Left hindlimb (tissue), 1 donor: Measurements from ENCODE around the gene NEB.
"Not testable (repeated sequence)": the region's sequence is repeated elsewhere in the genome, so short reads cannot be mapped to it uniquely, and the experiment has no call there.

Experiments used
- DNase-seq: peaks from one replicate; pipeline ENCODE4 v3.0.0-alpha.2; 2018

Gene NEB

DNA sequence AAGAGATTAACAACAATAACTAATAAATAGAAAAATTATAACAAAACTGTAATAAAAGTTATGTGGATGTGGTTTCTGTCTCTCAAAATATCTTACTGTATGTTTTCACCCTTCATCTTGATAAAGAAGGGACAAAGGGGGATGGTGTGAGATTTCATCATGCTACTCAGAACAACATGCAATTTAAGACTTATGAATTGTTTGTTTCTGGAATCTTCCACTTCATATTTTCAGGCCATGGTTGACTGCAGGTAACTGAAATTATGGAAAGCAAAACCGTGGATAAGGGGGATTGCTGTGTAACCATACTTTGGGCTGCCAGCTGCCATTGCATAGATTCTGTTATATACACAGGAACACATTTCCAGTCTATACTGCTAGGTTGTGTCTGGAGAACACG lies 45.6 kb downstream of the NEB start:
- DNase-seq, result no peak

DNA sequence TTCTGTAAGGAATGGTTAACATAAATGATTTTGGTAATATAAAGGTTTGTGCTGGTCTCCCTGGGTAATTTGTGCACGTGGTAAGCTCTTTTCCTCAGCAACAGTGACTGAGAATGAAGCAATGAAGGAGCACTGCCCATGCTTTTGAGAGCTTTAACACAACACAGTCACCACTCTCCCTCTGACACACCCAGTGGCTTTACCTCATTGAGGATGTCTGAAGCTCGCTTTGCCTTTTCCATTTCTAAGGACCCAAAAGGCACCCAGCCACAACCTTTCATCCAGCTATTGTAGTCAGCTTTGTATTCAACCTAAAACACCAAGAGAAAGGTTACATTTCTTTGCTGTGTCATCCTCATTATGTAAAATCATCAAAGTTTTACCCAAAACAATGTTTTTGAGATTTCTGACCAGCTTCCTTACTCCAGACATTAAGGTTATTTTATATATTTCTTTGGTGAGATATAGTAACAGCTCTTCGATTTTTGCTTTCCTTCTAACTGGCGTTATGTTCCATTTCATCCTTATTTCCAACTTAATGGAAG lies 51.7 kb downstream of the NEB start:
- no peak for DNase-seq

DNA sequence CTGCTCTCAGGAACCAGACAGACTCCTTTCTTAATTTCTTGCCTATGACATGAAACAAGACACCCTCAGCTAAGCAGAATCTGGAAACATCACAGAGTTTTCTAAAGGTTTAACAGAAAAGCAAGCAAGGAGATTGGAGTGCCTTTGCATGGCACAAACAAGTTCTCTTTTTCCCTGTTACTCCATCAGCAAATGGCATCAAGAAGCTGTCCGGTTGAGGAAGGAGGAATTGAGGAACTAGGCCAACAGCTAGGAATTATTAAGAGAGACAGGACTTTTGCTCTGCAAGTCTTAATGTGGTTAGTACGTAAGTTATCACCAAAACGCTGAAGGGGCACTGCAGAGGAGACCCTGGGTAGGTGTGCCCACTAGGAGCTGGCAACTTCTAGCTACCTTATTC lies 53.2 kb downstream of the NEB start:
- no peak for DNase-seq

DNA sequence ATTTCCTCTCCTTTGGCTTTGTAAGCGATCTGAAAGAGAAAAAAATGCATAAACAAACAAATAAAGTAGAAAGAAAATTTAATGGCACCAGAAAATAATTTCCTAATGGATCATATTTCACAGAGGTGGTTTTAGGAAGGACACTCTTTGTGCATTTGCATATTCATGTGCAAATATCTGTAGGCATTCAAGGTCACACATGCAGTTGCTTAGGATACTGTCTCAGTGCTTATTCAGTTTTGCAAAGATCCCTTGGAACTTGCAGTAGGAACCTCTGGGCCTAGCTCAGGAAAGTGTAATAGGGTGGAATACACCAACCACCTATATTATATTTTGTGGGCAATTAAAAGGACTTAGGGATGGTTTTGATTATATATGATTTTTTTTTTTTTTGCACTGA lies 54.3 kb downstream of the NEB start:
- DNase-seq, result no peak

DNA sequence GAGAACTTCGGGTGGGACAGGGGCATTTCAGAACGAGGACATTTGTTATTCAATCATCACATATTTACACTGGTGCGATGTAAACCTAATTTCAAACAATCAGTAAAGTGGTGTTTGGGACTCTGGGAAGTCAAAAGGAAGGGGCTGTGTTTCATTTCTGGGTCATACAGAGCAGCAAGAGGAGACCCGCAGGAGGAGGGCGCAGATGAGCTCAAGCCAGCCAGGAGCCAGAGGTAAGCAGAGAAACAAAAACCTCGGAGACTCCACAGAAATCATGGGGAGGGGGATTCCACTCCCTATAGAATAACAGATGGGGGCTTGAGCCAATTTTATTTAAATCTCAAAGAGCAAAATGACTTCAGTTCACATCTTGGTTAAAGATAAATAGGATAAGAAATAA lies 55.4 kb downstream of the NEB start:
- no peak for DNase-seq

DNA sequence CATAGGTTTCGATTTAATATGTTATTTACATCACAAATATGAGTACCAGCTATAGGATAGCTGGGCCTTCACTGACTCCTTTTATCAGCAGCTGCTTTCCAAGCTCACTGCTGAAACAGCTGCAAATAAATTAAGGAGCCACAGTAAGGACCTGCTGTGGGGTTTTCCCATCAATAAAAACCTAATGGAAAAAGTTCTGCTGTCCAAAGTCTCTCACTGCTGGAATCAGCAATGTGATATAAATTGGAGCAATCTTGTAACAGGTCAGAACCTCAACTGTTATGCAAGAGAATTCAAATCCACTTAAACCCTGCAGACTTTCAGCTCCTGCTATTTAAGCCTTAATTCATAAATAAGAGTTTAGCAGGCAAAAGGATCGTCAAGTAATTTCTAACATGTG lies 61.3 kb downstream of the NEB start:
- no peak for DNase-seq

DNA sequence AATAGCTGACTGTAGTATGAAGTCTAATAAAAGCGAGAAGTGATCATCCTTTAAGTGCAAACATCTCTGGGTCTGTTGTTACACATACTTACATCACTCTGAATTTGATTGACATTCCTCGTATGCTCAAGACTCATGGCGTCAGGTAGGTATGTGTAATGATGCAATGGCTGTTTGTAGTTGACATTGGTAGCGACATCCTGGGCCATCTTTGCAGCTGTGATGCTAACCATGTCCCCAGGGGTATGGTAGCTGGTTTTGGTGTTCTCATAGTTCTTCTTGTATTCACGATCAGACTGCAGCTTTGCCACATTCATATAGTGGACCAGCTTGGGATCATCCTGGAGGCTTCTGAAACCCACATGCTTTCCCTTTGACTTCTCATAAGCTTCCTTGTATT lies 62.0 kb downstream of the NEB start:
- no peak for DNase-seq

DNA sequence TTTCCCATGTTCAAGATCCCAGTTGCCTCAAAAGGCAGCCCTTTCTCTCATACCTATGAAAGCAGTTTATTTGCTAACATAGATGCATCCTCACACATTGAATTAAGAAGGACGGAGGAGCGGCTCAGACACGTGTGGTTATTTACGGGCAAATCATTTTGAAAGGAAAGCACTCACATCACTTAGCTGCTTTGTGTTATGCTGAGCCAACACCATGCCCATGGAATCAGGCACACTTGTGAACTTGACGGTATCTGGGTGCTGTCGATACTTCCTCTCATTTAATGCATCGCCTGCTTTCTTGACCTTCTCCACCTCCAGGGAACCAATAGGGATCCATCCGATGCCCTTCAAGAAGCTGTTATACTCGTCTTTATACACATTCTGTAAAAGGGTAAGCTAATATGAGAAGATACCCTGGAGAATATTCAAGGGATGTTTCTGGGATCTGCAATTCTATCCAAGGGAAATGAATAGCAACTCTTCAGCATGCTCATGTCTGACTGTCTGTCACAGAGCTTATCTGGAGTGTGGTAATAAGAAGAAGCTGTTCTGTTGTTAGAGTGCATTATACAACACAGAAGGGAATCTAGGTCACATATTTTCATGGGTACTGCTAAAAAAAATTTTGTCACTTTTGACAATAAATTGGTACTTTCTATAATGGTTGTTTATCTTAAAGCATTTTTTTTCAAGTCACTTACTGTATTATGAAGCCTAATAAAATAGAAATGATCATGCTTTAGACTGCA lies 63.3 kb downstream of the NEB start:
- no peak for DNase-seq

DNA sequence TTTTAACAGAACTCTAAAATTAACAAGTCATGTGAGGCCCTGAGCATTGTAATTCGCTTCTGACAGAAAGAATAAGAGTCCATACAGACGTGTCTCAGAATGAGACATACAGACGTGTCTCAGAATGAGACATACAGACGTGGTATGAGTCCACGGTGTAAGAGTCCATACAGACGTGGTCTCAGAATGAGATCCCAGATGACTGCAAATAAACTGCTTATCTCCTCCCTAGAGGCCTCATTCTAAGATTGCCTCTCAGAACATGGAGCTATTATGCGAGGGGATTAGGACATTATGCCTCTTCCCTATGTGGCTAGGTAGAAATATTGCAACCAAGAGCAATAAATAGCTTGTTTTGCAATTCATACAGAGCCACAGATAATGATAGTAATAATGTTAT lies 63.9 kb downstream of the NEB start:
- DNase-seq, result no peak

DNA sequence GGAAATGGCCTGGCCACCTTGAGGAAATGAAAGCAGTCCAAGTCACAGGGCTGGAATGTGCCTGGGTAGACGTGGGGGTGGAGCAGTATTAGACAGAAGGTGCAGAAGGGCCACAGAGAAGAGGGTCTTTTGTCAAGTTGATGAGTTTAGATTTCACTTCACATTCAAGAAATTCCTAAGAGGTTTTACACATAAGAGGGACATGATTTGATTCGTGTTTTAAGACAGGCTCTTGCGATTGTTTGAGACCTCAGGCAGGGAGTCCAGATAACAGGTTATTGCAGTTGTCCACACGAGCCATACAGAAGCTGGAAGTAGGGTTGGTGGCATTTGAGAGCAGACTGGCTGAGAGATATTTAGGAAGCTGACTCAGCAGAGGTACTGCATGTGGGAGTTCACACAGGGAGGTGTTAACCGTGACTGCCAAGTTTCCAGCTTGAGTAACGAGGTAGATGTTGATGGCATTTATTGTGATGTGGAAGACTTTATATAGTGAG lies 64.6 kb downstream of the NEB start:
- DNase-seq, result no peak

DNA sequence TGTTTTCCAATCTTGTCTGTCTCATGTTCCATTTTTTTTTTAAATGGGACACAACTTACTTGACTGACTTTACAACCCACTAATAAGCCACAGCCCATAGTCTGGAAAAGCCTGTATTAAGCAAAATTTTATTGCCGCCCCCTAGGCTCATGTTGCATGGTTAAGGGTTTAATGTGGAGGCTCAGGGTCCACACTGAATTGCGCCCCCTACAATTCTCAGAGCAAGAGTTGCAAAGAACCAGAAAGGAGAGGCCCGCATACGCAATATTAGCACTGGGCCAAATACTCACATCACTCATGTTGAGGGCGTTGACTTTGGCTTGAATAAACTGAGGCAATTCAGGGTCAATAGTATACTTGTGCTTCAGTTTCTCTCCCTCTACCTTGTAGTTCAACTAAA lies 65.5 kb downstream of the NEB start:
- DNase-seq, result no peak

DNA sequence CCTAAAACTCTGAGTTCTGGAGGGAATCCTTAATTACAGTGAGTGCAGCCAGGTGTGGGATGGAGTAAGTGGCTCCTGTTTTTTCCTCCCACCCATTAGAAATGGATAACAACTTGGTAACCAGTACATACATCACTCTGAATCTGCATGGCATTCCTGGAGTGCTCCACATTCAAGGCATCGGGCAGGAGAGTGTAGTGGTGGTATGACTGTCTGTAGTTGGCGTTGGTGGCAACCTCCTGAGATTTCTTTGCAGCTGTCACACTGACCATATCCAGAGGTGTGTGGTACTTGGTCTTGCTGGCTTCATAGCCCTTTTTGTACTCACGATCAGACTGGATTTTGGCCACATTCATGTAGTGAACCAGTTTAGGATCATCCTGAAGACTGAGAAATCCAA lies 68.3 kb downstream of the NEB start:
- DNase-seq, result no peak

DNA sequence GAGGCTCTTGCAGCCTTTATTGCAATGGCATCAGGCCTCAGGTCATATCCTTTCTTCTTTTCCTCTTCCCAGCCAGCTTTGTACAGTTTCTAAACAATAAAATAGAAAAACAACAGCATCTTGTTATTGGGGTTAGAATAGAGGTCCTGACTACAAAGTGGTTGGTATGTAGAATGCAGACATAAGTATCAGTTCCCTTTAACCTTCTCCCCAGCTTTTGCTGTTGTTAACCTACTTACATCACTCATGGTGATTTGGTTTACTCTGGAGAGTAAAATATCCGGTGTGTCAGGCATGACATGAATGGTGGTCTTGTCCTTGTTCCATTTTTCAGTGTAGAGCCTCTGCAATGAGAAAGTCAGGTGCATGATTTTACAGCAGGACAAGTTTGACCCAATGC lies 69.8 kb downstream of the NEB start:
- DNase-seq, result no peak

DNA sequence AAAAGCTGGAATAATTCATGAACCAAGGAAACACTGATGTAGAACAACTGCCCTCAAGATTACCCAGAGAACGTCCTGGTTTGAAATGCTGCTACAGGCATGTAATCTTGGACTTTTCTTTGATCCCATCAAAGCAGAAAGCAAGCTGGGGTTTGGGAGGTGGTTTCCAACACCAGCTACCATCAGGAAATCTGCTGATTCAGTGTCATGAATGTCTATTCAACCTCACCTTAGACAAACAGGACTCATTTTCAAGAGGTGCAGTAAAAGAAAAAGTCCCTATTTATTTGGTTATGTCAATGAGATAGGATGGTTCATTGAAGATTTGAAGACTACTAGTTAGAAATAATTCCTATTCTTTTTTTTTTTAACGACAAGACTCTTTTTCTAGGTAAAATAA lies 72.7 kb downstream of the NEB start:
- DNase-seq, result no peak

DNA sequence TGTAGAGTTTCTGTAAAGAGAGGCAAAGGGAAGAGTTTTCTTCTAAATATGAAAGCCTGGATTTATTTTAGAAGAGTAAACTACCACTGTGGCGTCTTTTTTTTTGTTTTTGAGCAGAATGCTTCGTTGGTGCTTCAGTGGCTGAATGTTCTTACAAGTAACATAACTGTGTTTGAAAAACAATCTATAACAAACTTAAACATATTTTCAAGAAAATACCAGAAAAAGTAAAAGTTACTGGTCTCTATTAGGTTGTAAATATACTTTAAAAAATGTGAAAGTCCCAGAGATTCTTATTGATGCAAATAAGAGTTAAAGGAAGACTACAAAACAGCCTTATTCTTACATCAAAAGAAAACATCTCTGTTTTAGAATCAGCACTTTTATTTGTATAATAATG lies 76.2 kb downstream of the NEB start:
- no peak for DNase-seq

DNA sequence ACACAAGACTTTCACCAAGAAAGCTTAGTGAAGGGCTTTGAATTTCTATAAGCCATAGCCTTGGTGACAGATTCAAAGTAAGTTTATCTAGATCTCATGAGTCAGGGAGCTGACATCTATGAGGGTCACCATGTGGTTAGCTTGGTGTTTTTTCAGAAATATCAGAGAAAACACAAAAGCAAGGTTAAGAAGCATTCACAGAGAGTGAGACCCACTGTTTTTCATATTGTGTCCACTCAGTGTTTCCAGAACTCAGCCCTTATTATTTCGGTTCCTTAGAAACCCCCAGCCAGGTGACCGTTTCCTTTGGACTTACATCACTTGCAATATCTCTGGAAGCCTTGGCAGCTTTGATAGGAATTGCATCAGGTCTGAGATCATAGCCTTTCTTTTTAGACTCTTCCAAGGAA lies 76.6 kb downstream of the NEB start:
- DNase-seq, result no peak

DNA sequence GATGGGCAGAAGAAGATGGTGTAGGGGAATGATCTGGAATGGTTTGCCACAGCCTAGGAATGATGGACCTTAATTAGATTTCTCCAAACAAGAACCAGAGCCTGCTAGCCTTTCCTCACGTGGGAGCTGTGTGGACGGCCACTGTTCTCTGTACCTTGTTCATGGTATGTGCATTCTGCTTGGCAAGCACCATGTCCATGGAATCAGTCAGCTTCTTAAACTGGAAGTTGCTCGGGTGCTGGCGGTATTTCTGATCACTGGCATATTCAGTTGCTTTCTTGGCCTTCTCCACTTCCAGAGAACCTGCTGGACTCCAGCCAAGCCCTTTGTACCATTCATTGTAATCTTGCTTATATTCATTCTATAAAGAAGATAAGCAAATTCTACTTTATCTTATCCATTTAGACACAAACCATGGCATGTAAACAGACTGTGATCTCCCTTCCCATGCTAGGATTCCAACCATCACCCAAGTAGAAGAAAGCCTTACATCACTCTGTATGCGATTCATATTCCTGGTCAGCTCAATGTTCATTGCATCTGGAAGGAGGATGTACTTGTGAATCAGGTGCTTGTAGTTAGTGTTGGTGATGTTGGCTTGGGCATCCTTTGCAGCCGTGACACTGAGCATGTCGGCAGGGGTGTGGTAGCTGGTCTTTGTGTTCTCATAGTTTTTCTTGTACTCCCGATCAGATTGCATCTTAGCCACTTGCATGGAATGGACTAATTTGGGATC lies 78.4 kb downstream of the NEB start:
- no peak for DNase-seq

DNA sequence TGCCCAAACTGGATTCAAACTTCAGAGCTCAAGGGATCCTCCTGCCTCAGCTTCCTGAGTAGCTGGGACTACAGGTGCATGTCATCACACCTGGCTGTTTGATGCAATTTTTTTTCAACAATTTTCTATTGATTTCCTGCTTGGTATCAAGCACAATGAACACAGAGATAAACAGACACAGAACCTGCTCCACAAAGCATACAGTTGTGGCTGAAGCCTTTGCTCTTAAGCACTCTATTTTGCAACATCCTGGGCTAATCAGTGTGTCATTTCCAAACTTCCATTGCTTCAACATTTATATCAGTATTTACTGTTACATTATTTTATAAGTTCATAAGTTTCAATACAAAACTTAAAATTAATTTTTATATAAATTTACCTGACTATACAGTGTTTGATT lies 79.4 kb downstream of the NEB start:
- no peak for DNase-seq

DNA sequence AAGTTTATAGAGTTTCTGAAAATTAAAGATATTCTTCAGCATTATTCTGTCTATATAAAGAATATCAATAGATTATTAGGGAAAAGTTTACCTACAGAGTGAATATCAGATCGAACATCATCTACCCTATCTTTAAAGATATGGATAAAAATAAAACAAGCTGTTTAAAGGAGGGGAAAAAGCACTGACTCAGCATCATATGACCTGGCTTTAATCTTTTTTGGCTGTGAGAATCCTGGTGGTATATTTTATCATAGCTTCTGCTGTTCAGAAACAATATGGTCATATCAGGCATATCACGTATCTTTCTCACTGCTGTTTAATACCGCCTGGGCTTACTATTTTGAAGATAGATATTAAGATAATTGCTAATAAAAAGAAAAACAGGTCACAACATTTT lies 80.2 kb downstream of the NEB start:
- no peak for DNase-seq

DNA sequence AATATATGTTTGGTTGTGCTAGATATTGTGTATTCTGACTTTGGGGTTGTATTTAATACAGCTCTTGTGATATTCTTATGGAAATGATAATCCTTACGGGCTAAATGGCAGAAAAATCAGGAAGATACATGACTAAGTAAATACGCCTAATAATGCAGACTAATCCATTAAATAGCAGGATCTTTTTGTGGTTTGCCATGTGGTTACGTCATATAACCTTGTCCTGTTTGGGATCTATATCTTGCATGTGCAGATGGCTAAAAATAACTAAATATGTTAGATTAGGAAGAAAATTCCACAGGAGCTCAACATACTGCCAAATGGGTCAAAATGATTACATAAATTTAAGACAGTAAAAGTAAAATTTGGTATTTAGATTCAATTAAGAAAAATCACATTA lies 83.0 kb downstream of the NEB start:
- DNase-seq, result no peak

DNA sequence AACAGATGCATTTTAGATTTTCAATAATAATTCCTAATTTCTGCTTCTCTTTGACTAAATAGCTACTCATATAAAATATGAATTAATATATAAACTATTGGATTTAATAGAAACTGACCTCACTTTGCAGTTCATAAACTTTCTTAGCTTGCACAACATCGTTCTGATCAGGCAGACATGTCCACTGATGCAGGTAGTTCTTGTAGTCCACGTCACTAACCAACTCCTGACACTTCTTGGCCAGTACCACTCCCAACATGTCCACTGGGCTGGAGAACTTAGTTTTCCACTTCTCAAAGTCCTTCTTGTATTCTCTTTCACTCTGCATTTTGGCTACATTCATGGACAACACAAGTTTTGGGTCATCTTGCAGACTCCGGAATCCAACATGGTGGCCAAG lies 83.8 kb downstream of the NEB start:
- DNase-seq, result no peak

DNA sequence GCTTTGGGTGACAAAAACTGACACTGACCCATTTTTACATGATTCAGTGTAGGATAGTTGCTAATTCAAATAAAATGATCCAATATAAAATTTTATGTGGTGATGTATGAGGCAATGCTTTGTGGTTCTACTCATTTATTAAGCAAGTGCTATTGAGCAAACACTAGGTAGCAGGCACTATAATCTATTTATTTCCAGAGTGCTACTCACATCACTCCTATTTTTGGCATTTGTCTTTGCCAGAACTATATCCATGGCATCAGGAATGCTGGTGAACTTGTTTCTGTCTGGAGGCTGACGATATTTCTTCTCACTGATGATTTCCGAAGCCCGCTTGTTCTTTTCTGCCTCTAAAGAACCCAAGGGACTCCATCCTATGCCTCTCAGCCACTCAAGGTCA lies 84.3 kb downstream of the NEB start:
- DNase-seq, result no peak

DNA sequence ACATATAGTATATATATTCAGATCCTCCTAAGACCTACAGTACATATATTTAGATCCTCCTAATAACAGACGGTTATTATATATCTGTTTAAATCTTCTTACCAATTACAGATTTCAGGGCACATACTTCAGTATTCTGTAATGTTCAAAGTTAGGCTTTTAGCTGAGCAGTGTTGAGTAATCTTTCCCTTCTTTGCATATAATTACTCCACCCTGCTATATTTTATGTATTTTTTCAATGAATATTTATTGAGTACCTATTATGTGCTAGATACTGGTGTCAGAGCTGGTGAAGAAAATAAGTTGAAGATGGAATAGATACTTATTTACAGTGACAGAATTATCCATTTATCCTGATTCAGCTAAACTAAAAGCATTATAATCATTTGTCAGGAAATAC lies 84.9 kb downstream of the NEB start:
- DNase-seq, result no peak

DNA sequence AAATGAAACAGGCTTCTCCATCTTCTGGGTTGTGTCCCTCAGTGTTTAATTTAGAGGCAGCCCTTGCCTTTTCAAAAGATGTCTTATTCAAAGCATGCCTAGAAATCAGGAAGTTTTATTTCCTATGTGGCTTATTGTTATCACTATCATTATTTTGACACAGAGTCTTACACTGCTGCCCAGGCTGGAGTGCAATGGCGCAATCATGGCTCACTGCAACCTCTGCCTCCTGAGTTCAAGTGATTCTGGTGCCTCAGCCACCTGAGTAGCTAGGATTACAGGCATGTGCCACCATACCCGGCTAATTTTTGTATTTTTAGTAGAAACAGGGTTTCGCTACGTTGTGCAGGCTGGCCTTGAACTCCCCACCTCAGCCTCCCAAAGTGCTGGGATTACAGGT lies 87.8 kb downstream of the NEB start:
- DNase-seq, result not testable (repeated sequence)
